Body of pancreas (tissue), 4 donors: ENCODE data around the gene KANK3. TPM values are rescaled to one million over a fixed set of nuclear protein-coding genes. Genes with fewer than 3 reads are reported as not detected.
"Not testable (repeated sequence)": the region's sequence is repeated elsewhere in the genome, so short reads cannot be mapped to it uniquely, and the experiment has no call there.

Experiments
- ATAC-seq: fragments of 150-250 bp; one replicate; pipeline ENCODE4 v1.9.1; 2016
- DNase-seq, 4 donors: peaks; one replicate each; pipeline ENCODE4 v3.0.0-alpha.2; 2019
- H3K27ac ChIP-seq, 4 donors: fragments of 200-600 bp; sonication (generic); 1 replicate in 3 of 4; 2 replicates in 1 of 4; pipeline versions ENCODE4 v1.5.1 to v1.6.1; 2016 to 2019; ENCODE audit warnings: mild to moderate bottlenecking in 1 of 4, mixed read lengths in 1 of 4, moderate library complexity in 1 of 4
- H3K27me3 ChIP-seq, 2 donors: fragments of 200-600 bp; sonication (generic); one replicate each; pipeline ENCODE4 v1.6.0; 2016; ENCODE audit warnings: mild to moderate bottlenecking in 1 of 2
- H3K36me3 ChIP-seq, 2 donors: fragments of 200-600 bp; sonication (generic); replicated peaks in 1 of 2; 2 replicates each; pipeline ENCODE4 v1.5.1; 2016; ENCODE audit warnings: low read depth in 2 of 2; ENCODE audit not compliant: insufficient read depth in 1 of 2
- H3K4me1 ChIP-seq: fragments of 200-600 bp; sonication (generic); one replicate; pipeline ENCODE4 v1.6.0; 2016
- H3K4me3 ChIP-seq, 2 donors: fragments of 200-600 bp; sonication (generic); 1 replicate in 1 of 2; 2 replicates in 1 of 2; pipeline ENCODE4 v1.5.1; 2016 to 2019
- H3K9me3 ChIP-seq, 3 donors: fragments of 200-600 bp; sonication (generic); 1 replicate in 2 of 3; 2 replicates in 1 of 3; pipeline ENCODE4 v1.5.1; 2016
- CTCF ChIP-seq, 7 experiments: fragments of 450-650 bp in 4 of 7; fragments of 200-600 bp in 3 of 7; sonication (generic) in 3 of 7; IDR thresholded peaks; one replicate each; pipeline ENCODE4 v1.5.1; 2016 to 2019; ENCODE audit warnings: antibody characterized with exemption in 7 of 7
- POLR2A ChIP-seq, 3 donors: fragments of 450-650 bp; IDR thresholded peaks; one replicate each; pipeline ENCODE4 v1.6.1; 2016; ENCODE audit warnings: antibody characterized with exemption in 3 of 3, mild to moderate bottlenecking in 2 of 3
- WGBS, 2 donors: methylation state at CpG; one replicate each; pipeline ENCODE4 v1.1.5; 2017; 5-methylcytosine and 5-hydroxymethylcytosine counted together
- intact Hi-C: fragments of 100-400 bp; cut with DNase I; formaldehyde crosslinking; loops from one replicate; pipeline ENCODE4 v1.15.1; 2023
- total RNA-seq, 2 donors: library from RNA; depleted of rRNA; stranded (reverse); fragments of >200 nt; gene quantifications; one replicate each; pipeline ENCODE4 v1.1.0, GENCODE V29; 2016

Gene KANK3
- total RNA-seq, 2 donors from 2014 or later = 9.1 to 25.7 TPM

- Histone ChIP-seq H3K9me3 (no peaks in the 10 kb centered on the region), H3K27me3 (no peaks in the 10 kb centered on the region), H3K4me1 (peaks cover 11% of the 10 kb centered on the region), H3K36me3 (peaks cover 0 to 4% of the 10 kb centered on the region in 2 donors), H3K27ac (no peak overlapping the region), H3K4me3 (no peak overlapping the region)
- no peak for TF ChIP-seq POLR2A (IDR thresholded peaks at IDR 0.05)
- 88 to 89% methylated on average over 10 to 14 of the region's 14 CpGs for WGBS, 2 donors
- intact Hi-C loops = no loop called here
- DNase-seq (no peak), ATAC-seq (no peak)
Measured at GRCh38 chr19:8316351-8317125, 26.5 kb downstream of the KANK3 start.

- H3K4me1 ChIP-seq, intact Hi-C loops, H3K36me3 ChIP-seq, H3K9me3 ChIP-seq, DNase-seq, ATAC-seq, H3K4me3 ChIP-seq, H3K27me3 ChIP-seq: not testable (repeated sequence)
- peak overlapping the region in 1 of 4 donors; percentile 16 for H3K27ac ChIP-seq
- 84 to 90% methylated on average over 11 of the region's 11 CpGs for WGBS, 2 donors
Measured at GRCh38 chr19:8314981-8315640, 28.0 kb downstream of the KANK3 start.

- peaks cover 0 to 4% of the 10 kb centered on the region in 2 donors for H3K36me3 ChIP-seq
- TF ChIP-seq POLR2A (IDR thresholded peaks at IDR 0.05) = no peak
- no peak for TF ChIP-seq CTCF (IDR thresholded peaks at IDR 0.05)
- H3K9me3 ChIP-seq = no peaks in the 10 kb centered on the region
- H3K27ac ChIP-seq = no peak overlapping the region
- ATAC-seq (no peak), DNase-seq (peak in 2 of 4 donors; percentile 24 to 27)
- H3K4me3 ChIP-seq = no peak overlapping the region
- H3K4me1 ChIP-seq = peaks cover 22% of the 10 kb centered on the region
- intact Hi-C loops = no loop called here
- no peaks in the 10 kb centered on the region for H3K27me3 ChIP-seq
- 83 to 87% methylated on average over 4 to 16 of the region's 16 CpGs for WGBS, 2 donors
Measured at GRCh38 chr19:8311461-8312260, 31.4 kb downstream of the KANK3 start.

- Histone ChIP-seq H3K4me3 (no peak overlapping the region), H3K27me3 (no peaks in the 10 kb centered on the region), H3K27ac (no peak overlapping the region), H3K4me1 (peaks cover 22% of the 10 kb centered on the region), H3K36me3 (peaks cover 0 to 3% of the 10 kb centered on the region in 2 donors), H3K9me3 (no peaks in the 10 kb centered on the region)
- intact Hi-C loops = no loop called here
- TF ChIP-seq CTCF (IDR thresholded peaks at IDR 0.05) (no peak), POLR2A (IDR thresholded peaks at IDR 0.05) (no peak)
- DNase-seq (peak in 1 of 4 donors; percentile 6), ATAC-seq (no peak)
- 90 to 98% methylated on average over 17 of the region's 17 CpGs for WGBS, 2 donors
Measured at GRCh38 chr19:8310342-8311055, 32.6 kb downstream of the KANK3 start.

- no peak for TF ChIP-seq POLR2A (IDR thresholded peaks at IDR 0.05)
- no peak for TF ChIP-seq CTCF (IDR thresholded peaks at IDR 0.05)
- Histone ChIP-seq H3K9me3 (no peaks in the 10 kb centered on the region), H3K27me3 (no peaks in the 10 kb centered on the region), H3K4me3 (no peak overlapping the region), H3K36me3 (no peaks in the 10 kb centered on the region), H3K27ac (peak overlapping the region in 1 of 4 donors; percentile 47), H3K4me1 (peaks cover 22% of the 10 kb centered on the region)
- DNase-seq (peak in 3 of 4 donors; percentile 1 to 9 (median 7)), ATAC-seq (no peak)
- intact Hi-C loops = no loop called here
- WGBS, 2 donors = 75 to 78% methylated on average over 17 of the region's 17 CpGs
Measured at GRCh38 chr19:8308891-8309291, 34.2 kb downstream of the KANK3 start.
